ENCODE data around the gene DRAP1. TPM values are rescaled to one million over a fixed set of nuclear protein-coding genes. Genes with fewer than 3 reads are reported as not detected.
A peak's percentile ranks its signal among the peaks of the same experiment; 100 is the strongest.
"Not testable (repeated sequence)": the region's sequence is repeated elsewhere in the genome, so short reads cannot be mapped to it uniquely, and the experiment has no call there.

DRAP1 gene
- total and polyA plus RNA-seq, 2 donors = 36.7 to 111 TPM

- H3K27ac ChIP-seq (ENCODE audit: low read depth) = no peak overlapping the region
- DNase-seq (ENCODE audit: extremely low spot score) = no peak
- WGBS = 80% methylated on average over 11 of the region's 11 CpGs
- no peaks in the 10 kb centered on the region for H3K4me1 ChIP-seq (ENCODE audit: insufficient read depth)
- H3K4me3 ChIP-seq (ENCODE audit: low read depth, low read length) = no peak overlapping the region
- H3K36me3 ChIP-seq (ENCODE audit: insufficient read depth) = no peaks in the 10 kb centered on the region
Measured at GRCh38 chr11:65945941-65946558, 26.8 kb downstream of the DRAP1 start.

GRCh38 chr11:65946655-65947054 lies 27.4 kb downstream of the DRAP1 start:
- H3K4me1 ChIP-seq (ENCODE audit: insufficient read depth) = no peaks in the 10 kb centered on the region
- no peak overlapping the region for H3K4me3 ChIP-seq (ENCODE audit: low read depth, low read length)
- no peak for DNase-seq (ENCODE audit: extremely low spot score)
- no peak overlapping the region for H3K27ac ChIP-seq (ENCODE audit: low read depth)
- H3K36me3 ChIP-seq (ENCODE audit: insufficient read depth) = no peaks in the 10 kb centered on the region
- 86% methylated on average over 4 of the region's 4 CpGs for WGBS

- Histone ChIP-seq H3K36me3 (ENCODE audit: insufficient read depth) (no peaks in the 10 kb centered on the region), H3K27ac (ENCODE audit: low read depth) (no peak overlapping the region), H3K4me3 (ENCODE audit: low read depth, low read length) (no peak overlapping the region), H3K4me1 (ENCODE audit: insufficient read depth) (no peaks in the 10 kb centered on the region)
- WGBS = 46% methylated on average over 13 of the region's 13 CpGs
- DNase-seq (ENCODE audit: extremely low spot score) = no peak
Measured at GRCh38 chr11:65947133-65947532, 27.9 kb downstream of the DRAP1 start.

- H3K4me1 ChIP-seq (ENCODE audit: insufficient read depth) = no peaks in the 10 kb centered on the region
- 83% methylated on average over 12 of the region's 12 CpGs for WGBS
- H3K27ac ChIP-seq (ENCODE audit: low read depth) = no peak overlapping the region
- no peaks in the 10 kb centered on the region for H3K36me3 ChIP-seq (ENCODE audit: insufficient read depth)
- DNase-seq (ENCODE audit: extremely low spot score) = no peak
- H3K4me3 ChIP-seq (ENCODE audit: low read depth, low read length) = no peak overlapping the region
Measured at GRCh38 chr11:65947603-65948125, 28.4 kb downstream of the DRAP1 start.

DNA sequence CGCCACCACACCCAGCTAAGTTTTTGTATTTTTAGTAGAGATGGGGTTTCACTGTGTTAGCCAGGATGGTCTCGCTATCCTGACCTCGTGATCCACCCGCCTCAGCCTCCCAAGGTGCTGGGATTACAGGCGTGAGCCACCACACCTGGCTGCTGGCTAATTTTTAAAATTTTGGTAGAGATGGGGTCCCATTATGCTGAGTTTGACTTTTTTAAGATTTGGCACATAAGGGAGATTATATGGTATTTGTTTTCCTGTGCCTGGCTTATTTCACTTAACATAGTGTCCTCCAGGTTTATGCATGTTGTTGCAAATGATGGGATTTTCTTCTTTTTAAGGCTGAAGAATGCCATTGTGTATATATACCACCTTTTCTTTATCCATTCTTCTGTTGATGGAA lies 31.5 kb downstream of the DRAP1 start:
- not testable (repeated sequence) for H3K4me1 ChIP-seq (ENCODE audit: insufficient read depth); DNase-seq (ENCODE audit: extremely low spot score); H3K27ac ChIP-seq (ENCODE audit: low read depth); H3K36me3 ChIP-seq (ENCODE audit: insufficient read depth); H3K4me3 ChIP-seq (ENCODE audit: low read depth, low read length)
- 93% methylated on average over 5 of the region's 5 CpGs for WGBS

DNA sequence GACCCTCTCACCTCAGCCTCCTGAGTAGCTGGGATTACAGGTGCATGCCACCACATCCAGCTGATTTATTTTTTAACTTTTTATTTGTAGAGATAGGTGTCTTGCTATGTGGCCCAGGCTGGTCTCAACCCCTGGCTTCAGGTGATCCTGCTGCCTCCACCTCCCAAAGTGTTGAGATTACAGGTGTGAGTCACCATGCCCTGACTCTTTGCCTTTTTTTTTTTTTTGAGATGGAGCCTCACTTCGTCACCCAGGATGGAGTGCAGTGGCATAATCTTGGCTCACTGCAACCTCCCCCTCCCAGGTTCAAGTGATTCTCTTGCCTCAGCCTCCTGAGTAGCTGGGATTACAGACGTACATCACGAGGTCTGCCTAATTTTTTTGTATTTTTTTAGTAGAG lies 32.4 kb downstream of the DRAP1 start:
- not testable (repeated sequence) for H3K4me1 ChIP-seq (ENCODE audit: insufficient read depth); DNase-seq (ENCODE audit: extremely low spot score); H3K27ac ChIP-seq (ENCODE audit: low read depth); H3K4me3 ChIP-seq (ENCODE audit: low read depth, low read length); H3K36me3 ChIP-seq (ENCODE audit: insufficient read depth)
- 54% methylated on average over 3 of the region's 3 CpGs for WGBS

DNA sequence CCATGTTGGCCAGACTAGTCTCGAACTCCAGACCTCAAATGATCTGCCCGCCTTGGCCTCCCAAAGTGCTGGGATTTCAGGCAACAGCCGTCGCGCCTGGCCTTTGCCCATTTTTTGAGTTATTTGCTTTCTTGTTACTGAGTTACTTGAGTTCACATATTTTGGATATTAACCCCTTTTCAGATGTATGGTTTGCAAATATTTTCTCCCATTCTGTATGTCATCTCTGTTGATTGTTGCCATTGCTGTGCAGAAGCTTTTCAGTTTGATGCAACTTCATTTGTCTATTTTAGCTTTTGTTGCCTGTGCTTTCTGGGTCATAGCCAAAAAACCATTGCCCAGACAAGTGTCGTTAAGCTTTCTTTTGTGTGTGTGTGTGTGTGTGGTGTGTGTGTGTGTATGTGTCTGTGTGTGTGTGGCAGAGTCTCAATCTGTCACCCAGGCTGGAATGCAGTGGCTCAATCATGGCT lies 32.9 kb downstream of the DRAP1 start:
- no peak overlapping the region for H3K4me3 ChIP-seq (ENCODE audit: low read depth, low read length)
- DNase-seq (ENCODE audit: extremely low spot score) = no peak
- H3K4me1 ChIP-seq (ENCODE audit: insufficient read depth) = no peaks in the 10 kb centered on the region
- no peak overlapping the region for H3K27ac ChIP-seq (ENCODE audit: low read depth)
- no peaks in the 10 kb centered on the region for H3K36me3 ChIP-seq (ENCODE audit: insufficient read depth)
- 61% methylated on average over 6 of the region's 6 CpGs for WGBS

- Histone ChIP-seq H3K4me1 (ENCODE audit: insufficient read depth) (no peaks in the 10 kb centered on the region), H3K36me3 (ENCODE audit: insufficient read depth) (no peaks in the 10 kb centered on the region), H3K27ac (ENCODE audit: low read depth) (no peak overlapping the region), H3K4me3 (ENCODE audit: low read depth, low read length) (no peak overlapping the region)
- no peak for DNase-seq (ENCODE audit: extremely low spot score)
- 89% methylated on average over 20 of the region's 20 CpGs for WGBS
Measured at GRCh38 chr11:65953471-65953870, 34.2 kb downstream of the DRAP1 start.

- 69% methylated on average over 8 of the region's 8 CpGs for WGBS
- H3K36me3 ChIP-seq (ENCODE audit: insufficient read depth) = no peaks in the 10 kb centered on the region
- H3K4me3 ChIP-seq (ENCODE audit: low read depth, low read length) = no peak overlapping the region
- H3K4me1 ChIP-seq (ENCODE audit: insufficient read depth) = no peaks in the 10 kb centered on the region
- H3K27ac ChIP-seq (ENCODE audit: low read depth) = no peak overlapping the region
- DNase-seq (ENCODE audit: extremely low spot score) = peak; percentile 17
Measured at GRCh38 chr11:65954771-65955170, 35.5 kb downstream of the DRAP1 start.

- H3K27ac ChIP-seq (ENCODE audit: low read depth) = no peak overlapping the region
- no peaks in the 10 kb centered on the region for H3K36me3 ChIP-seq (ENCODE audit: insufficient read depth)
- 46% methylated on average over 4 of the region's 4 CpGs for WGBS
- H3K4me3 ChIP-seq (ENCODE audit: low read depth, low read length) = no peak overlapping the region
- peaks cover 2% of the 10 kb centered on the region for H3K4me1 ChIP-seq (ENCODE audit: insufficient read depth)
- no peak for DNase-seq (ENCODE audit: extremely low spot score)
Measured at GRCh38 chr11:65958291-65958690, 39.1 kb downstream of the DRAP1 start.

GRCh38 chr11:65958774-65959420 lies 39.7 kb downstream of the DRAP1 start:
- WGBS = 62% methylated on average over 17 of the region's 17 CpGs
- DNase-seq (ENCODE audit: extremely low spot score) = no peak
- Histone ChIP-seq H3K36me3 (ENCODE audit: insufficient read depth) (no peaks in the 10 kb centered on the region), H3K27ac (ENCODE audit: low read depth) (no peak overlapping the region), H3K4me1 (ENCODE audit: insufficient read depth) (peaks cover 2% of the 10 kb centered on the region), H3K4me3 (ENCODE audit: low read depth, low read length) (no peak overlapping the region)

DNA sequence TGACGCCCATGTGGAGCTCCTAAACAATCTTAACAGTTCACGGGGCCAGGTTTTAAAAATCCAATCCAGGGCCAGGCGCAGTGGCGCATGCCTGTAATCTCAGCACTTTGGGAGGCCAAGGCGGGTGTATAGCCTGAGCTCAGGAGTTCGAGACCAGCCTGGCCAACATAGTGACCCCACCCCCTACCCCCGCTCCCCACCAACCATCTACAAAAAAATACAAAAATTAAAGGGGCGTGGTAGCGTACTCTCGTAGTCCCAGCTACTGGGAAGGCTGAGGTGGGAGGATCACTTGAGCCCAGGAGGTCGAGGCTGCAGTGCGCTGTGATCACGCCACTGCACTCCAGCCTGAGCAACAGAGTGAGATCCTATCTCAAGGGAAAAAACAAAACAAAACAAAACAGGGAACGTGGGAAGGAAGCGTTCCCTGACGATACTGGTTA lies 41.6 kb downstream of the DRAP1 start:
- peaks cover 2% of the 10 kb centered on the region for H3K4me1 ChIP-seq (ENCODE audit: insufficient read depth)
- no peak for DNase-seq (ENCODE audit: extremely low spot score)
- peak overlapping the region; percentile 86 for H3K27ac ChIP-seq (ENCODE audit: low read depth)
- peaks cover 5% of the 10 kb centered on the region for H3K36me3 ChIP-seq (ENCODE audit: insufficient read depth)
- H3K4me3 ChIP-seq (ENCODE audit: low read depth, low read length) = peak overlapping the region; percentile 97
- 50% methylated on average over 16 of the region's 16 CpGs for WGBS

- peak within 1 kb of the TSS; percentile 97 for H3K4me3 ChIP-seq (ENCODE audit: low read depth, low read length)
- DNase-seq (ENCODE audit: extremely low spot score) = peak; percentile 98
- peak within 1 kb of the TSS; percentile 86 for H3K27ac ChIP-seq (ENCODE audit: low read depth)
- peaks cover 2% of the 10 kb centered on the region for H3K4me1 ChIP-seq (ENCODE audit: insufficient read depth)
- H3K36me3 ChIP-seq (ENCODE audit: insufficient read depth) = peaks cover 7% of the 10 kb centered on the region
- WGBS = under 1% methylated on average over 97 of the region's 97 CpGs
Measured at GRCh38 chr11:65961267-65962140, 42.3 kb downstream of the DRAP1 start, which contains the start of gene SART1. Gene SART1 (plus strand): TSS chr11:65961734. CDS start chr11:65961781, 47 bp downstream.

Measured in urinary bladder (tissue), 4 donors.